M059J (cell line): ENCODE results near the gene AHRR. TPM values are rescaled to one million over a fixed set of nuclear protein-coding genes. Genes with fewer than 3 reads are reported as not detected.

ENCODE experiments used
- DNase-seq: peaks from one replicate; pipeline ENCODE4 v3.0.0-alpha.2; 2012; ENCODE audit warnings: low read depth
- total RNA-seq: library from RNA; depleted of rRNA; stranded (reverse); fragments of >200 nt; shearing (Covaris generic); gene quantifications from 2 replicates; pipeline ENCODE4 v1.2.3, GENCODE V29; 2014

AHRR gene
- total RNA-seq, 1 experiment from 2014 or later: 50.6 TPM

DNA sequence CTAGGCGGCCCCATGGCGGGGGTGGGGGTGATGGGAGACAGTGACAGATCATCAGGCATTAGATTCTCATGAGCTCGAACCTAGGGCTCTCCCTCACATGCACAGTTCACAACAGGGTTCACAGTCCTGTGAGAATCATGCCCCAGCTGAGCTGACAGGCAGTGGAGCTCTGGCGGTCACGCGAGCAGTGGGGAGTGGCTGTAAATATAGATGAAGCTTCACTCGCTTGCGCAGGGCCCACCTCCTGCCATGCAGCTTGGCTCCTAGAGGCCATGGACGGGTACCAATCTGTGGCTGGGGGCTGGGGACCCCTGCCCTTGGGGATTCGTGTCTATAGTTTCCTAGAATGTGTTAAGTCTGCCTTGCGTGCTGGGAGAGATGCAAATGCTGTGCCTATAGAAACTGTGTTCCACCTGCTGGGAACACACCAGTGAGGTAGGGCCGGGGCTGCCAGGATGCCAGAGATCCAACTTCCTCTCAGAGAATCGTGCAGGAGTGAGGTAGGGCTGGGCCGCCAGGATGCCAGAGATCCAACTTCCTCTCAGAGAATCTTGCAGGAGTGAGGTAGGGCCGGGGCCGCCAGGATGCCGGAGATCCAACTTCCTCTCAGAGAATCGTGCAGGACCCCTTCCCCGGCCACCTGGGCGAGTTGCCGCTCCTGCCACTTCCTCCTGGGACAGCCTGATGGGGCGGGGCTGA lies 107.4 kb downstream of the AHRR start:
- DNase-seq: no peak

DNA sequence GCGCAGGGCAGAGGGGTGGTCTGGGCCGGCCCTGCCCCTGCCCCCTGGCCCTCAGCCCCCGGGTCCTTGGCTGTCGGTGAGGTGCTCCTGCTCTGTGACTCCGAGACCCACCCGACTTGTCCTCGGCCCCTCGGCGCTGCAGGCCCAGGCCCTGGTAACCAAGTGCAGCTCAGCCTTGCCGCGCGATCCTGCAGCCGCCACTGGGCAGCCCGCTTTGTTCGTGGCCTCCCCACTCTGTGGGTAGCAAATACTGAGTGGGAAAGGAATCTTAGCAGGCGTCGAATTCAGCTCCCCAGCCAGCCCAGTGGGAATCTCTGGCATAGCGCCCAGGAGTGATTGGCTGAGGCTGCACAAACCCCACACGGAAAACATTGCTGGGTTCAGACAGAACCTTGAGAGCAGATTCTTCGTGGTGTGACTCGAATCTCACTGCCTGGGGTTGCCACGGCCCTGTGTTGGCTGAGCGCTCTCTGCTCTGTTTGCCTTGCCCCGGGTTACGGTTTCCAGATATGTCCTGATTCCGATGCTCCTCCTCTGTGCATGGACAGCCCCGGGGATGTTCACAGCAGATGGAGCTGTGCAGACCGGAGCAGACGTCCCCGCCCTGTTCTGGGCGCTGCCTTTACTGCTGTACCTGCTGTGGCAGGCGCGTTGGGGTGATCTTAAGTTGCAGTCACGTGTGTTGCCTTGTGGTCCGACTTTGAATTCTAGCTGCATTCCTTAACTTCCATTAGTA lies 108.1 kb downstream of the AHRR start:
- peak; percentile 36 for DNase-seq

GRCh38 chr5:430214-430925 lies 108.9 kb downstream of the AHRR start:
- DNase-seq: no peak

- DNase-seq: peak; percentile 32
These were observed 109.6 kb downstream of the AHRR start for GRCh38 chr5:431001-431710.

DNA sequence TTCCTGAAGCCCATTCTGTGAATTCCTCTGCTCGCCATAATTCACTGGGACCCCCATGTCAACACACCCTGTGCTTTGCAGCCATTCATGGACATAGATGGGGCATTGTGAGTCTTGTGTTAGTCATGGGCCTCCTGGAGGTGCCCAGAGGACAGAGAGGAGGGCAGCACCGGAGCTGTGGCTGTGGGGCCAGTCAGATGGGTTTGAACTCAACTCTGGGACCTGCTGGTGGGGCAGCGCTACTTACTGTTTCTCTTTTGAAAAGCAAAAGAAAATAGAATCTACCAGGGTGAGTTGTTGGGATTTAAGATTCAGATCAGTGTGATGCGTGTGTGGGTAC lies 110.2 kb downstream of the AHRR start:
- DNase-seq: no peak

DNA sequence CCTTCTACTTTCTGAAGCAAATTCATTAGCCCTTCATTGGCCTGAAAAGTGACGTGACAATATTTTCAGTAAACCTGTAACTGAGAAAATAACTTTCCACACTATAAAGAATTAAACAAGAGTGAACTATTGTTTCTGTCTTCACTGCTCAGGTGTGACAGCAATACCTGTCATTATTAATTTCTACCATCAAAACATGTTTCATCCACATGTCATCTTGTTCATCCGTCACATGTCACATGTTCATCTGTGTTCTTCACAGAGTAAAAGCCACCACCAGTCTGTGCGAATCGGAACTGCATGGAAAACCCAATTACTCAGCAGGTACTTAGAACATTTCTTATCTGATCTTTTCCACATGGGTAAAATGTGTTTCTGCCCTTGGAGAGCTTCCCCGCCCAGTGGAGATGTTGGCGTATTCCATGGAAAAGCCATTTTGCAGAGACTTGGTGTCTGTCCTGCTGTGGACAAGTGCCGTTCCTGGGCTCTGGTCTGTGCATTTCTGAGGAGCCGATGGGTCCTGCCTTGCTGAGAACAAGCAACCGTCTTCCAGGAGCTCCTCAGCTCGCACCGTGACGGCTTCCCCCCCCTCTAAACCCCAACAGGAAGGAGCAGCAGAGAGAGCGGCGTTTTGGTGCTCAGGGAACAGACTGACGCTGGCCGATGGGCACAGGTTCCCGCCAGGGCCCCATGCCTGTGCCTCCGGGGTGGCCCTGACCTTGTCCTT lies 110.8 kb downstream of the AHRR start:
- DNase-seq: no peak

DNA sequence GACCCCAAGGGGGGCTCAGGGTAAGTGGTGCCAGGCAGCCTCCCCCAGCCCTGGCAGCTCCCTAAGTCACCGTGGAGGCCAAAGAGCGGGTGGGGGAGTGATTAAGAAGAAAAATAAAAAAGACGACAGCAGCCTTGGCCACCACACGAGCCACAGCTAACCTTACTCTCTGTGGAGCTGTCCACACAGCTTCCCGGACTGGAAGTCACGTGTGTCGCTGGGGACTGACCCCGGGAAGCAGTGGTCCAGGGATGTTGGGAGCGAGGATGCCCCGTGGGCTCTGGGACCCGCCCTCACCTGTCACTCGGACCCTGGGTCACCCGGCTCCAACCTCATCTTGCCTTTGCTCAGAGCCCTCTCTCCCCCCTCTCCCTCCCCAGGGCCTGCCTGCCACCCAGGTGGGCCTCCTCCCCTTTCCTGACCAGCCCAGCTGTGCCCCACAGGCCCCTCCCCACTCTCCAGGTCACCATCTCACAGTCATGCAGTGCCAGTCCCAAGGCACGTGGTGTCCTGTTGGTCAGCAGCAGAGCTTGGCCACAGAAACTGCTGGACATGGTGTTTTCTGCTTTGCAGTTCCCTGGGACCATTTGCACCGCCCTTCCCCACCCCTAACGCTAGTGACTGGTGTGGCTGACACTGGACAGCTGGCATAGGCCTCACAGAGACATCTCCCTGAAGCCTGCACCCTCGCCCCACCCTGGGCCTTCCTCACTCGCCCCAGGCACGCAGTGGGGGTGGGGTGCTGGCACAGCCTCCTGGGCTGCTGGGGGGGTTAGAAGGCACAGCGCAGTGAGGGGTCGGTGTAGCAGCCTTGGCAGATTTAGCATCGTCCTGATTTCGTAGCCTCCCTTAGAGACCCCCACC lies 111.6 kb downstream of the AHRR start:
- no peak for DNase-seq

DNA sequence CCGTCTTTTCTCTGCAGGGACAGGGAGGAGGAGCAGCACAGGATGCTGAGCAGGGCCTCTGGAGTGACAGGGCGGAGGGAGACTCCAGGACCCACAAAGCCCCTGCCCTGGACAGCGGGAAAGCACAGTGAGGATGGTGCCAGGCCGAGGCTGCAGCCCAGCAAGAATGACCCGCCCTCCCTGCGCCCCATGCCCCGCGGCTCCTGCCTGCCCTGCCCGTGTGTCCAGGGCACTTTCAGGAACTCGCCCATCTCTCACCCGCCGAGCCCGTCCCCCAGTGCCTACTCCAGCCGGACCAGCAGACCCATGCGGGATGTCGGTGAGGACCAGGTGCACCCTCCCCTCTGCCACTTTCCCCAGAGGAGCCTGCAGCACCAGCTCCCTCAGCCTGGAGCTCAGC lies 112.3 kb downstream of the AHRR start:
- DNase-seq: no peak

- DNase-seq: no peak
These were observed 113.1 kb downstream of the AHRR start for GRCh38 chr5:434443-435146.

GRCh38 chr5:435156-435790 lies 113.8 kb downstream of the AHRR start:
- no peak for DNase-seq

GRCh38 chr5:435961-436640 lies 114.6 kb downstream of the AHRR start:
- peak; percentile 58 for DNase-seq

- no peak for DNase-seq
These were observed 115.1 kb downstream of the AHRR start for GRCh38 chr5:436641-436975.

DNA sequence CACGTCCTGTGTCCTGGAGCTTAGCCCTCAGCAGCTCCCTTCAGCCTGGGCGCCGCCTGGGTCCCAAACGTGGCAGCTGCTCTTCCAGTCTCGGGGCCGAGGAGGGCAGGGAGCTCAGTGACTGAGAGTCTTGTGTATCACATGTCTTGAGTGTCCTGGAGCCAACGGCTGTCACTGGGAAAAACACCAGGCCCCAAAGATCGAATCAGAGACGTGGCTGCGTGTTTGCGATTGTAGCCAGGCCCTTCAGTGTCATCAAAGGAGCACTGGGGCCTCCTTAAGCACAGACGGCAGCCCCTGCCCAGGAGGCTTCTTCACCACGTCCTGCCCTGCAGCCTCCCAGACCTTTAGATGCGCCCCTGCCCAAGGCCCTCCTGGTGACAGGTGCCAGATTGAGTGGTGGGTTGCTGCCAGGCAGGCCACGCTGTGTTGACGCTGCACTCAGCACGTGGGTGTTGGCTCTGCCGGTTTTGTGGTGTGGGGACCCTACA lies 115.8 kb downstream of the AHRR start:
- DNase-seq: no peak

DNA sequence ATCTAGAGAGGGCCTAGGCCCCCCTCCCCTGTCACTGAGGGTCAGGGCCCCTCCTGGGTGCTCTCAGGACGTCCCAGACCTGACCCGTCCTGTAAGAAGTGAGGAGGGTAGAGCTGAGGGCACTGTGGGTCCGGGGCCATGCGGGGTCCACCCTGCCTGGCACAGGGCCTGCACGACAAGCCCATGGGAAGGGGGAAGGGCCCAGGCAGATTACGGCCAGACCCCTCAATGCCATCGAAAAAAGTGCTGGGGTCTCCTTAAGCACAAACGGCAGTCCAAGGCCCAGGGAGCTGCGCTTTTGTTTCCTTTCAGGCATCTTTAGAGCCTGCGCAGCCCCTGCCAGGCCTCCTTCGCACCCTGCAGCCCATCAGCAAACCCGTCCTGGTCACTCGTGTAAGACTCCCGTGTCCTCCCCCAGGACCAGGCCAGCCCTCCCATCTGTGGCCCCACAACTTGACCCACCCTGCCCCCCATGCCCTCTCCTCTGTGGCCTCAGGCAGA lies 117.0 kb downstream of the AHRR start:
- no peak for DNase-seq

DNA sequence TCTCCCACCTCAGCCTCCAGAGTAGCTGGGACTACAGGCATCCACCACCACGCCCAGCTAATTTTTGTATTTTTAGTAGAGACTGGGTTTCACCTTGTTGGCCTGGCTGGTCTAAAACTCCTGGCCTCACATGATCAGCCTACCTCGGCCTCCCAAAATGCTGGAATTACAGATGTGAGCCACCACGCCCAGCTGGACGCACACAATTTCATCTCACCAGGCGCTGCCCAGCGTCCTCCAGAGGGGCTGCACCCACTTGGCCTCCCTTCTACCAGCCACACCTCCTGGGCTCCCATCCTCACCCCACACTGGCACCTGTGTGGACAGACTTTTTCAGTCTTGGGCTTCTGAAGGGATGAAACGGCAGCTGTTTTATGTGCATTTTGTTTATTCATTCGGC lies 117.7 kb downstream of the AHRR start:
- no peak for DNase-seq

- no peak for DNase-seq
These were observed 118.1 kb downstream of the AHRR start for GRCh38 chr5:439636-440035.

DNA sequence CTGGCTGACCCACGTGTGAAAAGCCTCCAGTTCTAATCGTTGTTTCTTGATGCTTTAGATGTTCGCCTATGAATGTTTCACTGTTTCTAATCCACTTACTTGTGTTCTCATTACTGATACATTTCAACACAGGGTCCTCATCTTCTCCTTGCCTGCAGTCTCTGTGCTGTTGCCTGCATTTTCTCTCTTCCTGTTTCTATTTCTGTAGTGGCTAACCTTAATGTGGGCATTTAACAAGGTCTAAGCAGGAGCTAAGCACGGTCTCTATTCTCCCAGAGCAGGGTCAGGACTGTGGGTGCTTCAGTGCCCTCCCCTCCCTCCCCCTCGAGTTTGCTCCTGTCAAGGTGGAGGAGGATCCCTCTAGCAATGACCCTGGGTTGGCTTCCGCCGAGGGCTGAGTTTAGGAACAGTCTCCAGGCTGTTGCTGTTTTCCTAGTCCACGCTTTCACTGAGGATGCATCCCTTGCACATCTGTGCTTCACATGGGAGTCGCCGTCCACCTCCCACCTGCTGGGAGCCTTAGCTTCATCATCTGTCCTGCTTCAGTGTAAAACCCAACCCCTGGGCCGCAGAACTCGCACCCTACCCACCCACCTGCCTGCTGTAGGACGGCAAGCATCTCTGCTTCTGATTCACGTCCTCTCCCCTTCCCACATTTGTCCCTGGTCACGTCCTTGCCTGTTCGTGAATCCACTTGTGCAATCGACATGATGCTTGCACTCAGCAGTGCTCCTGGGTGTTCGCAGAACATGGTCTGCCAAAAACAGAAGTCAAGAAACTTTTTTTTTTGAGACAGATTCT lies 119.1 kb downstream of the AHRR start:
- DNase-seq: no peak

GRCh38 chr5:441996-442334 lies 120.5 kb downstream of the AHRR start:
- no peak for DNase-seq
